Uterus (tissue), 2 donors: Measurements from ENCODE around the gene HIVEP1.

Experiments used
- CTCF ChIP-seq, 4 experiments: fragments of 200-600 bp in 2 of 4; fragments of 450-650 bp in 2 of 4; sonication (generic) in 2 of 4; IDR thresholded peaks; one replicate each; pipeline ENCODE4 v1.5.1; 2016 to 2019; ENCODE audit warnings: antibody characterized with exemption in 4 of 4, mild to moderate bottlenecking in 2 of 4, moderate library complexity in 1 of 4
- POLR2A ChIP-seq, 2 donors: fragments of 450-650 bp; IDR thresholded peaks; one replicate each; pipeline ENCODE4 v1.6.1; 2016; ENCODE audit warnings: antibody characterized with exemption in 2 of 2, mild to moderate bottlenecking in 1 of 2, moderate library complexity in 1 of 2

- TF ChIP-seq CTCF (IDR thresholded peaks at IDR 0.05) (no peak), POLR2A (IDR thresholded peaks at IDR 0.05) (no peak)
Observed at GRCh38 chr6:12102350-12102749, 90.2 kb downstream of the HIVEP1 start.
